ENCODE data around the gene CARD11. TPM values are rescaled to one million over a fixed set of nuclear protein-coding genes. Genes with fewer than 3 reads are reported as not detected.

Gene CARD11
- total RNA-seq, 1 donor from 2014 or later, result 6.3 TPM

DNA sequence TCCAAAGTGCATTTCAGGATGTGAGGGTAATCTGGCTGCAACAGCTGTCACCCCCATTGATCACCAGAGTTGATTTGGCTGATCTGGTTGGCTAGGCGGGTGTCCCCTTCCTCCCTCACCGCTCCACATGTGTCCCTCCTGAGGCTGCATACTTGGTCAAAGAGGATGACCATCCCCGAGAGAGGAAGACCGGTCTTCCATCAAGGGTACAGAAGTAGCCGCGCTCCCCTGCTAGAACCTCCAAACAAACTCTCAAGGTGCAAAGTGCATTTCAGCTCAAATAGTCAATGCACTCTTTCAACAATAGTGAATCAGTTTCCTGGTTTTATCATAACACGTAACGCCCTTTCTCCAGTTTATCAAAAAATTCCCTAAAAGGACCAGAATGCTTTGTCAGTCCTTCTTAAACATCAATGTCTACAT is 44.6 kb downstream of the CARD11 start:
- FAIRE-seq (no peak), DNase-seq (ENCODE audit: low read depth) (peak; percentile 9)
- TF ChIP-seq, protein P1, sequence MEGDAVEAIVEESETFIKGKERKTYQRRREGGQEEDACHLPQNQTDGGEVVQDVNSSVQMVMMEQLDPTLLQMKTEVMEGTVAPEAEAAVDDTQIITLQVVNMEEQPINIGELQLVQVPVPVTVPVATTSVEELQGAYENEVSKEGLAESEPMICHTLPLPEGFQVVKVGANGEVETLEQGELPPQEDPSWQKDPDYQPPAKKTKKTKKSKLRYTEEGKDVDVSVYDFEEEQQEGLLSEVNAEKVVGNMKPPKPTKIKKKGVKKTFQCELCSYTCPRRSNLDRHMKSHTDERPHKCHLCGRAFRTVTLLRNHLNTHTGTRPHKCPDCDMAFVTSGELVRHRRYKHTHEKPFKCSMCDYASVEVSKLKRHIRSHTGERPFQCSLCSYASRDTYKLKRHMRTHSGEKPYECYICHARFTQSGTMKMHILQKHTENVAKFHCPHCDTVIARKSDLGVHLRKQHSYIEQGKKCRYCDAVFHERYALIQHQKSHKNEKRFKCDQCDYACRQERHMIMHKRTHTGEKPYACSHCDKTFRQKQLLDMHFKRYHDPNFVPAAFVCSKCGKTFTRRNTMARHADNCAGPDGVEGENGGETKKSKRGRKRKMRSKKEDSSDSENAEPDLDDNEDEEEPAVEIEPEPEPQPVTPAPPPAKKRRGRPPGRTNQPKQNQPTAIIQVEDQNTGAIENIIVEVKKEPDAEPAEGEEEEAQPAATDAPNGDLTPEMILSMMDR (IDR thresholded peaks at IDR 0.05; ENCODE audit: insufficient read depth, low read length, severe bottlenecking), result no peak
- H3K27me3 ChIP-seq (ENCODE audit: control insufficient read depth, insufficient read depth, low read length), result no peaks in the 10 kb centered on the region
- H3K36me3 ChIP-seq (ENCODE audit: control insufficient read depth, insufficient read depth, low read length), result no peaks in the 10 kb centered on the region
- H3K4me3 ChIP-seq (ENCODE audit: low read depth, low read length), result no peak overlapping the region

DNA sequence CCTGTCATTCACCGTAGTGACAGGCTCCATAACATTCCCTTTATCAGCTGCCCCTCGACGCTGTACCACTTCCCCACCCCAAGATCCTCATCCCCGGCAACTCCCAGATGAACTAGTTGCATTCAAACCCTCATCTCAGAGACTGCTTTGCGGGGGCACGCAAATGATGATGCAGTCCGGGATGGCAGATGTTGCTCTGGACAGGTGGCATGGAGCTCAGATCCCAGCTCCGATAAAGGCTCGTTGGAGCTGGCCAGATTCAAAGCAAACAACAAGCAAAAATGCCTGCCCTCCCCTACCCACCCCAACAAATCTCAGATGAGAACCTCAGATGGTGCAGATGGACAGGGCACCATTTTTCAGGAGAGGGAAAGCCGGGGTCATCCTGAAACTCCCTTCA is 46.7 kb downstream of the CARD11 start:
- DNase-seq (ENCODE audit: low read depth) (no peak), FAIRE-seq (no peak)
- no peaks in the 10 kb centered on the region for H3K27me3 ChIP-seq (ENCODE audit: control insufficient read depth, insufficient read depth, low read length)
- H3K36me3 ChIP-seq (ENCODE audit: control insufficient read depth, insufficient read depth, low read length), result no peaks in the 10 kb centered on the region
- TF ChIP-seq, protein P1 (IDR thresholded peaks at IDR 0.05; ENCODE audit: insufficient read depth, low read length, severe bottlenecking), result no peak
- no peak overlapping the region for H3K4me3 ChIP-seq (ENCODE audit: low read depth, low read length)

DNA sequence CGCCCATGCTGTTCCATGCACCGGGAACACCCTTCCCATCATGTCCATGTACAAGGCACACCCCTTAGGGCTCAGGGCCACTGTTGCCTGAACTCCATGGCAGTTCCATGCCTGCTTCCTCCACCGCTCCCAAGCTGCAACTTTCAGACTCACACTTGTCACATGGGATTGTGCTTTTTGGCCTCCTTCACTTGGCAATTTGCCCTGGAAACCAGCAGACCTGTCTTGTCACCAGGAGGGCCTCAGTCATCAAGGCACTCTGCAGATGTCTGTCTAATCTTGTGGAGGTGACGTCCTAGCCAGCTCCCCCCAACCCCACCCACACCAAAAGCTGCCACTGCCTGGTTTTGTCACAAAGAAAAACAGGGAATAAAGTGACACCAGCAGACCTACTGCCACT is 47.5 kb downstream of the CARD11 start:
- no peaks in the 10 kb centered on the region for H3K36me3 ChIP-seq (ENCODE audit: control insufficient read depth, insufficient read depth, low read length)
- no peak for DNase-seq (ENCODE audit: low read depth)
- no peak for FAIRE-seq
- no peak overlapping the region for H3K4me3 ChIP-seq (ENCODE audit: low read depth, low read length)
- TF ChIP-seq, protein P1 (IDR thresholded peaks at IDR 0.05; ENCODE audit: insufficient read depth, low read length, severe bottlenecking), result no peak
- H3K27me3 ChIP-seq (ENCODE audit: control insufficient read depth, insufficient read depth, low read length), result no peaks in the 10 kb centered on the region

DNA sequence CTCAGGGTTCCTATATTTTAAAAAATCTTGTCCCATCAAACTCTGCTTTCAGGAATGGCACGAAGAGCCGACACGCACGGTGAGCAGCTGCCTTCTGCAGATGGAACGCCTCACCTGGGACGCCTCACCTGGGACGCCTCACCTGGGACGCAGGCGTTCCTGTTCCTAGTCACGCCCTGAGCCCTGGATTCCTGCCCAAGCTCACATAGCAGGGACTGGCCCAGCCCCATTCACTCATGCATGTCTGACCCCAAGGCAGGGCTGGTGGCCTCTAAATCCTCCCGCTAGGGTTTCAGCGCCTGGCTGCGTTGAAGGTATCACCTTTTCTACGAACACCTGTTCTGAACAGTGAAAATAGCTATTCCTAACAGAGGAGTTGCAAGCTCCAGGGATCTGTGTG is 49.8 kb downstream of the CARD11 start:
- FAIRE-seq (no peak), DNase-seq (ENCODE audit: low read depth) (no peak)
- no peak overlapping the region for H3K4me3 ChIP-seq (ENCODE audit: low read depth, low read length)
- TF ChIP-seq, protein P1 (IDR thresholded peaks at IDR 0.05; ENCODE audit: insufficient read depth, low read length, severe bottlenecking), result no peak
- no peaks in the 10 kb centered on the region for H3K27me3 ChIP-seq (ENCODE audit: control insufficient read depth, insufficient read depth, low read length)
- no peaks in the 10 kb centered on the region for H3K36me3 ChIP-seq (ENCODE audit: control insufficient read depth, insufficient read depth, low read length)

DNA sequence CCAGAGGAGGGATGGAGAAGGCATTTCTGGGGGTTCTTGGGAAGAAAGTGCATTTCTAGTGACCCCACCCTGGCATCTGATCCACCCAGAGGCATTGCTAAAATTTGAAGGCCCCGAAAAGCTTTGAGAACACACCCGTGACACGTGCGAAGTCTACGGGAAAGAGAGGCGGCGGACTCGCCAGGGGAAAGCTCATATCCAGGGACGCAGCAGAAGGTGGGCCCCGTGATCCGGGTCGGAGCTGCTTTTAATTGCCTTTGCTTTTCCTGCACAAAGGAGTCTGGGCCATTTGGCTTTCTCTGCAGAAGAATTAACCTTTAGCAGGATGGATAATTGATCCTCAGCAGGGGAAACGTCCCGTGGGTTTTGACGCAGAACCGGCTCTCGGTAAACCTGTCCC is 50.3 kb downstream of the CARD11 start:
- DNase-seq (ENCODE audit: low read depth) (no peak), FAIRE-seq (no peak)
- Histone ChIP-seq H3K36me3 (ENCODE audit: control insufficient read depth, insufficient read depth, low read length) (no peaks in the 10 kb centered on the region), H3K27me3 (ENCODE audit: control insufficient read depth, insufficient read depth, low read length) (no peaks in the 10 kb centered on the region), H3K4me3 (ENCODE audit: low read depth, low read length) (no peak overlapping the region)
- TF ChIP-seq, protein P1 (IDR thresholded peaks at IDR 0.05; ENCODE audit: insufficient read depth, low read length, severe bottlenecking), result no peak

DNA sequence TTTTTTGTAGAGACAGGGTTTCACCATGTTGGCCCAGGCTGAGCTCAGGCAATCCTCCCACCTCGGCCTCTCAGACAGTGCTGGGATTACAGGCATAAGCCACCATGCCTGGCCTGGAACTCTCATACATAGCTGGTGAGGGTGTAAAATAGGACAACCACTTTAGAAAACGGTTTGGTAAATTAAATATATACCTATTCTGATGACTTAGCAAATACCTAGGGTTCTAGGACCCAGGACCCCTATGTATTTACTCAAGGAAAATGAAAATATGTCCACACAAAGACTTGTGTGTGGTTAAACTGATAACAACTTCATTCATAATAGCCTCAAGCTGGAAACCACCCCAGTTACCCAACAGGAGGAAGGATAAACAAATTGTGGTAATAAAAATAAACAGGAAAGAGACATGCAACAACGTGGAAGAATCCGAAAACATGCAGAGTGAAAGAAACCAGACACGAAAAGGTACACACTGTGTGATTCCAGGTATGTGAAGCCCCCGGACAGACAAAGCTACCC is 52.7 kb downstream of the CARD11 start:
- H3K27me3 ChIP-seq (ENCODE audit: control insufficient read depth, insufficient read depth, low read length), result no peaks in the 10 kb centered on the region
- TF ChIP-seq, protein P1 (IDR thresholded peaks at IDR 0.05; ENCODE audit: insufficient read depth, low read length, severe bottlenecking), result no peak
- no peak for DNase-seq (ENCODE audit: low read depth)
- H3K36me3 ChIP-seq (ENCODE audit: control insufficient read depth, insufficient read depth, low read length), result no peaks in the 10 kb centered on the region
- no peak overlapping the region for H3K4me3 ChIP-seq (ENCODE audit: low read depth, low read length)
- FAIRE-seq, result no peak
